A673 (cell line): ENCODE results near the gene LINGO1.

Experiments used
- CTCF ChIP-seq: fragments of 300-800, 200-600 bp; sonication (generic); conservative IDR thresholded peaks from 2 replicates; pipeline ENCODE4 v1.5.1; 2017; ENCODE audit warnings: low read depth, mild to moderate bottlenecking, antibody characterized with exemption, low read length, moderate library complexity, mixed read lengths
- EZH2 ChIP-seq: fragments of 200-600 bp; sonication (generic); IDR thresholded peaks from 2 replicates; pipeline ENCODE4 v1.6.1; 2017; ENCODE audit warnings: borderline replicate concordance, low read depth, mild to moderate bottlenecking, mixed read lengths, antibody characterized with exemption, low read length; ENCODE audit not compliant: poor library complexity, severe bottlenecking

- no peak for TF ChIP-seq EZH2
- TF ChIP-seq CTCF: no peak
These were observed 7.3 kb downstream of the LINGO1 start for GRCh38 chr15:77625376-77625775.
